HepG2 (cell line): ENCODE results near the gene CLTCL1. TPM values are rescaled to one million over a fixed set of nuclear protein-coding genes. Genes with fewer than 3 reads are reported as not detected.

ENCODE experiments used
- AGO1 ChIP-seq: fragments of 200-400 bp; formaldehyde crosslinking; IDR thresholded peaks from 2 replicates; pipeline ENCODE4 v1.6.1; 2017; ENCODE audit warnings: mild to moderate bottlenecking, low read depth, low read length, moderate library complexity; ENCODE audit not compliant: poor library complexity, severe bottlenecking
- AGO2 ChIP-seq: fragments of 200-400 bp; formaldehyde crosslinking; optimal IDR thresholded peaks from 2 replicates; pipeline ENCODE3; 2017; ENCODE audit warnings: mild to moderate bottlenecking, low read depth, low read length, moderate library complexity
- HOXA3 ChIP-seq: sonication (generic); formaldehyde crosslinking; IDR thresholded peaks from 2 replicates; pipeline ENCODE4 v1.5.0; 2020; ENCODE audit warnings: missing genetic modification reagents
- NCOA1 ChIP-seq: sonication (generic); formaldehyde crosslinking; IDR thresholded peaks from 2 replicates; pipeline ENCODE4 v1.9.0; 2021; ENCODE audit warnings: missing genetic modification reagents
- POLR2G ChIP-seq: fragments of 200-400 bp; formaldehyde crosslinking; IDR thresholded peaks from 2 replicates; pipeline ENCODE4 v1.6.1; 2018; ENCODE audit warnings: mild to moderate bottlenecking, low read depth, low read length, moderate library complexity
- TAF15 ChIP-seq: fragments of 200-400 bp; formaldehyde crosslinking; IDR thresholded peaks from one replicate; pipeline ENCODE4 v1.6.1; 2018; ENCODE audit warnings: mild to moderate bottlenecking, low read depth, low read length; ENCODE audit not compliant: poor library complexity, severe bottlenecking
- TMF1 ChIP-seq: sonication (generic); formaldehyde crosslinking; IDR thresholded peaks from 2 replicates; pipeline ENCODE4 v1.8.1; 2022; ENCODE audit warnings: low read depth, missing genetic modification reagents
- ZFX ChIP-seq: sonication (generic); formaldehyde crosslinking; IDR thresholded peaks from 2 replicates; pipeline ENCODE4 v1.4.0; 2020; ENCODE audit warnings: mild to moderate bottlenecking, low read depth, missing genetic modification reagents, moderate library complexity
- ZFY ChIP-seq: sonication (generic); formaldehyde crosslinking; IDR thresholded peaks from 2 replicates; pipeline ENCODE4 v1.4.0; 2020; ENCODE audit warnings: missing genetic modification reagents
- ZNF501 ChIP-seq: sonication (generic); formaldehyde crosslinking; IDR thresholded peaks from 2 replicates; pipeline ENCODE4 v1.5.1; 2020; ENCODE audit warnings: mild to moderate bottlenecking, moderate library complexity, missing genetic modification reagents
- ZNF543 ChIP-seq: sonication (generic); formaldehyde crosslinking; IDR thresholded peaks from 2 replicates; pipeline ENCODE4 v1.4.0; 2020; ENCODE audit warnings: mild to moderate bottlenecking, missing genetic modification reagents
- polyA plus RNA-seq, 8 experiments: library from polyadenylated mRNA; depleted of rRNA in 3 of 8; stranded (reverse) in 7 of 8; unstranded in 1 of 8; fragments of >200 nt; fragmentation: Illumina TruSeq in 4 of 8; extraction: Trizol in 4 of 8; gene quantifications; 2 replicates each; pipeline versions ENCODE4 v1.2.1 to v1.2.3, GENCODE V29; 2011 to 2016; ENCODE audit warnings: low read depth in 4 of 8, missing spikeins in 1 of 8, mixed read lengths in 1 of 8; ENCODE audit not compliant: insufficient read depth in 1 of 8
- total RNA-seq, 5 experiments: library from RNA; depleted of rRNA; stranded (reverse); fragments of >200 nt; fragmentation: Illumina TruSeq; extraction: Trizol; gene quantifications; 2 replicates each; pipeline ENCODE4 v1.2.3, GENCODE V29; 2016; ENCODE audit warnings: low read depth in 1 of 5
- TF ChIP-seq, protein P1 (sequence below): sonication (generic); formaldehyde crosslinking; IDR thresholded peaks from 2 replicates; pipeline ENCODE4 v1.4.0; 2020; ENCODE audit warnings: mild to moderate bottlenecking, missing genetic modification reagents
- TF ChIP-seq, protein P2 (sequence below): sonication (generic); formaldehyde crosslinking; IDR thresholded peaks from 2 replicates; pipeline ENCODE4 v1.5.0; 2020; ENCODE audit warnings: mild to moderate bottlenecking, missing genetic modification reagents
- TF ChIP-seq, protein P3 (sequence below): sonication (generic); formaldehyde crosslinking; IDR thresholded peaks from 2 replicates; pipeline ENCODE4 v1.5.1; 2020; ENCODE audit warnings: missing genetic modification reagents, mild to moderate bottlenecking, borderline replicate concordance

The CLTCL1 gene
- total and polyA plus RNA-seq, 2 of the 13 experiments (the other 11 are each of a cell fraction or from before 2014, with no cell fraction given) = 8.1 to 10.9 TPM

DNA sequence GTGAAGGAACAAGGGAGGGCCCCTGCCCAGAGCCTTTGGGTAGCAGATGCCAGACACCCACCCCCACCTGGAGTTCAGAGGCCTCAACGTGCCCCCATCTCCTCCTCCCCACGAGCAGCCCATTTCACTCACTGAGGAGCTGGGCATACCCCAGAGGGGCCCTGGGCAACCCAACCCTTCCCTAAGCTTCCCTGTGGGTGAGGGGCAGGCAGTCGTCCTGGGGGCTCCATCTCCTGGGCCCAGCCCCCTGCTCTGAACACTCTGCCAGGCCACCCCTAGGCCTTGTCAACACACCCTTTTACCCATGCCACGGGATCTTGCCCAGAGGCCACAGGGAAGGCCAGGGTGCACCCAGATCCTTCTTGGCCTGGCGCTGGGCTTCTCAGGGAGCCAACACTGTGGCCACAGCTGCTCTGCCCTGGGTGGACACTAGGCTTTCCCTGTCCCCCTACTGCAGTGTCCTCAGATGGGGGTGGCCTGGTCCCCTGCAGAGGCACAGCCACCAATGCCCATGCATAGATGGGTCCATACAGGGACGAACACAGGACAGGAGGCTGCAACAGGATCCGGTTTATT is 116.4 kb downstream of the CLTCL1 start (continued):
- TF ChIP-seq TAF15 = peak; percentile 74
- TF ChIP-seq, protein P1, sequence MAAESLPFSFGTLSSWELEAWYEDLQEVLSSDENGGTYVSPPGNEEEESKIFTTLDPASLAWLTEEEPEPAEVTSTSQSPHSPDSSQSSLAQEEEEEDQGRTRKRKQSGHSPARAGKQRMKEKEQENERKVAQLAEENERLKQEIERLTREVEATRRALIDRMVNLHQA (CRISPR knock-in tag) = no peak
- no peak; the same call in 1 of the 2 replicates for TF ChIP-seq ZFY (CRISPR knock-in tag)
- TF ChIP-seq TMF1 (CRISPR knock-in tag) = no peak
- no peak for TF ChIP-seq ZNF543 (CRISPR knock-in tag)
- TF ChIP-seq, protein P2, sequence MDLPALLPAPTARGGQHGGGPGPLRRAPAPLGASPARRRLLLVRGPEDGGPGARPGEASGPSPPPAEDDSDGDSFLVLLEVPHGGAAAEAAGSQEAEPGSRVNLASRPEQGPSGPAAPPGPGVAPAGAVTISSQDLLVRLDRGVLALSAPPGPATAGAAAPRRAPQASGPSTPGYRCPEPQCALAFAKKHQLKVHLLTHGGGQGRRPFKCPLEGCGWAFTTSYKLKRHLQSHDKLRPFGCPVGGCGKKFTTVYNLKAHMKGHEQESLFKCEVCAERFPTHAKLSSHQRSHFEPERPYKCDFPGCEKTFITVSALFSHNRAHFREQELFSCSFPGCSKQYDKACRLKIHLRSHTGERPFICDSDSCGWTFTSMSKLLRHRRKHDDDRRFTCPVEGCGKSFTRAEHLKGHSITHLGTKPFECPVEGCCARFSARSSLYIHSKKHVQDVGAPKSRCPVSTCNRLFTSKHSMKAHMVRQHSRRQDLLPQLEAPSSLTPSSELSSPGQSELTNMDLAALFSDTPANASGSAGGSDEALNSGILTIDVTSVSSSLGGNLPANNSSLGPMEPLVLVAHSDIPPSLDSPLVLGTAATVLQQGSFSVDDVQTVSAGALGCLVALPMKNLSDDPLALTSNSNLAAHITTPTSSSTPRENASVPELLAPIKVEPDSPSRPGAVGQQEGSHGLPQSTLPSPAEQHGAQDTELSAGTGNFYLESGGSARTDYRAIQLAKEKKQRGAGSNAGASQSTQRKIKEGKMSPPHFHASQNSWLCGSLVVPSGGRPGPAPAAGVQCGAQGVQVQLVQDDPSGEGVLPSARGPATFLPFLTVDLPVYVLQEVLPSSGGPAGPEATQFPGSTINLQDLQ = 0 out of 2 replicates have a peak, but pooled peaks have one; percentile 21
- TF ChIP-seq ZFX (CRISPR knock-in tag) = no peak
- TF ChIP-seq, protein P3, sequence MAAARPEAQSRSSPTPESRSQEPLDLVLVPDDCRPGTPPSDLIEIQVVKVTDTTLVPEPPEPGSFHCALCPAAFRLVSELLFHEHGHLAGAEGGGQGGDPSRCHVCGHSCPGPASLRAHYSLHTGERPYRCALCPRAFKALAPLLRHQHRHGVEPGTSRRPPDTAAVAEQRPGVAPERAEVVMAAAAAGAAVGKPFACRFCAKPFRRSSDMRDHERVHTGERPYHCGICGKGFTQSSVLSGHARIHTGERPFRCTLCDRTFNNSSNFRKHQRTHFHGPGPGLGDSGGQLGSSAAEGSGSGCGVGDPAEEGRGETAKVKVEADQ (CRISPR knock-in tag) = 0 out of 2 replicates have a peak, but pooled peaks have one; percentile 61
- TF ChIP-seq AGO2 = peak; percentile 93
- TF ChIP-seq ZNF501 (CRISPR knock-in tag) = peak; percentile 1; the same call in 1 of the 2 replicates
- TF ChIP-seq NCOA1 (CRISPR knock-in tag) = peak; percentile 6; the same call in 1 of the 2 replicates
- 0 out of 2 replicates have a peak, but pooled peaks have one; percentile 1 for TF ChIP-seq HOXA3 (CRISPR knock-in tag)
- TF ChIP-seq POLR2G = peak; percentile 48
- peak; percentile 86 for TF ChIP-seq AGO1
